A549 (cell line): ENCODE data around the gene LDLRAD4.

Experiments used
- CBX2 ChIP-seq: fragments of 200-600 bp; sonication (generic); IDR thresholded peaks from 2 replicates; pipeline ENCODE4 v1.6.1; 2016; ENCODE audit warnings: low read depth, mild to moderate bottlenecking, borderline replicate concordance
- POLR2A ChIP-seq: IDR thresholded peaks from 2 replicates; pipeline ENCODE4 v1.6.1; 2012; ENCODE audit warnings: mild to moderate bottlenecking, low read length
- POLR2AphosphoS2 ChIP-seq: conservative IDR thresholded peaks from 2 replicates; pipeline ENCODE4 v1.6.1; 2012; ENCODE audit warnings: low read length, improper control_type of control experiment, inconsistent platforms
- RAD21 ChIP-seq, 2 experiments: fragments of >200 bp in 1 of 2; sonication (Bioruptor Twin) in 1 of 2; formaldehyde crosslinking in 1 of 2; IDR thresholded peaks in 1 of 2; conservative IDR thresholded peaks in 1 of 2; 2 replicates in 1 of 2; 3 replicates in 1 of 2; pipeline ENCODE4 v1.6.1; 2012 to 2018; ENCODE audit warnings: inconsistent platforms in 1 of 2
- TF ChIP-seq, protein P1 (sequence below): fragments of 150-350 bp; IDR thresholded peaks from 2 replicates; pipeline ENCODE4 v1.6.1; 2014; ENCODE audit warnings: low read depth, mild to moderate bottlenecking, low read length
- TF ChIP-seq, protein P2 (sequence below): fragments of >200 bp; sonication (Bioruptor Twin); formaldehyde crosslinking; IDR thresholded peaks from 3 replicates; pipeline ENCODE4 v1.5.1; 2016

DNA sequence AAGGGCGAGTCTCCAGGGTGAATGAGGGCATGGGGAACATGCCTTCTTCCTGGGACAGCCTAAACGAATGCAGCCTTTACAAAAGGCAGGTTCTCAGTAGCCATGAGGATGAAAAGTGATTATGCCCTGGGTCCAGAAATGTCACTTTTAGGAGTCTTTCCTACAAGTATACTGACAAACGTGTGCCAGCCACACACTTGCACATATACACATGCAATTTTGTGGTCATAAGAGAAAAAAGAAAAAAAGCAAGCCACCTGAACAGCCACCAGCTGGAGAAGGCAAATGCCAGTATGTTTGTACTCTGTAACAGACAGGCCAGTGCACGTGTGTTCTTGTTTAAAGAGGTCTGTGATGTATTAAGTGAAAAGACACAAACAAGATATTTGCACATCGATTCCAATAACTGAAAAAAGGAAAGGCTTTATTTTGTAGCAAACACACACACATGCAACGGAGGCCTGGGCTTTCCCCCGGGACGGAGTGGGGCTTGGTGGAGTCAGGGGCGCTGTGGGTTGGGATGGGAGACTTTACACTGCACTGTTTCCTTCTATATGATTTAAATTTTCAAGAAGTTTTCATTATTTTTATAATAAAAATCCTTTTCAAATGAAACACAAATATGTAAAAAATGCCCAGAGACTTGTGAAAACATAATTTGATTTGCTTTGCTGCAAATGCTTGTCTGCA, 399.4 kb downstream of the LDLRAD4 start:
- TF ChIP-seq RAD21 (conservative IDR thresholded peaks at IDR 0.05 in 1 of 2, IDR thresholded peaks at IDR 0.05 in 1 of 2) (no peak), CBX2 (no peak), POLR2A (no peak), POLR2AphosphoS2 (no peak)
- TF ChIP-seq, protein P1, sequence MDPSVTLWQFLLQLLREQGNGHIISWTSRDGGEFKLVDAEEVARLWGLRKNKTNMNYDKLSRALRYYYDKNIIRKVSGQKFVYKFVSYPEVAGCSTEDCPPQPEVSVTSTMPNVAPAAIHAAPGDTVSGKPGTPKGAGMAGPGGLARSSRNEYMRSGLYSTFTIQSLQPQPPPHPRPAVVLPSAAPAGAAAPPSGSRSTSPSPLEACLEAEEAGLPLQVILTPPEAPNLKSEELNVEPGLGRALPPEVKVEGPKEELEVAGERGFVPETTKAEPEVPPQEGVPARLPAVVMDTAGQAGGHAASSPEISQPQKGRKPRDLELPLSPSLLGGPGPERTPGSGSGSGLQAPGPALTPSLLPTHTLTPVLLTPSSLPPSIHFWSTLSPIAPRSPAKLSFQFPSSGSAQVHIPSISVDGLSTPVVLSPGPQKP = no peak
- TF ChIP-seq, protein P2, sequence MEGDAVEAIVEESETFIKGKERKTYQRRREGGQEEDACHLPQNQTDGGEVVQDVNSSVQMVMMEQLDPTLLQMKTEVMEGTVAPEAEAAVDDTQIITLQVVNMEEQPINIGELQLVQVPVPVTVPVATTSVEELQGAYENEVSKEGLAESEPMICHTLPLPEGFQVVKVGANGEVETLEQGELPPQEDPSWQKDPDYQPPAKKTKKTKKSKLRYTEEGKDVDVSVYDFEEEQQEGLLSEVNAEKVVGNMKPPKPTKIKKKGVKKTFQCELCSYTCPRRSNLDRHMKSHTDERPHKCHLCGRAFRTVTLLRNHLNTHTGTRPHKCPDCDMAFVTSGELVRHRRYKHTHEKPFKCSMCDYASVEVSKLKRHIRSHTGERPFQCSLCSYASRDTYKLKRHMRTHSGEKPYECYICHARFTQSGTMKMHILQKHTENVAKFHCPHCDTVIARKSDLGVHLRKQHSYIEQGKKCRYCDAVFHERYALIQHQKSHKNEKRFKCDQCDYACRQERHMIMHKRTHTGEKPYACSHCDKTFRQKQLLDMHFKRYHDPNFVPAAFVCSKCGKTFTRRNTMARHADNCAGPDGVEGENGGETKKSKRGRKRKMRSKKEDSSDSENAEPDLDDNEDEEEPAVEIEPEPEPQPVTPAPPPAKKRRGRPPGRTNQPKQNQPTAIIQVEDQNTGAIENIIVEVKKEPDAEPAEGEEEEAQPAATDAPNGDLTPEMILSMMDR = no peak
